GM13976 (cell line): ENCODE results near the gene LIMA1.
"Not testable (repeated sequence)": the region's sequence is repeated elsewhere in the genome, so short reads cannot be mapped to it uniquely, and the experiment has no call there.

Source experiments
- DNase-seq: peaks from one replicate; pipeline ENCODE4 v3.0.0; 2012; ENCODE audit warnings: low spot score
- in situ Hi-C: fragments of 300-500 bp; cut with MboI; formaldehyde crosslinking; loops from one replicate; pipeline ENCODE4 v1.12.0; 2022; ENCODE audit warnings: low sequenced_read_pairs, mixed read lengths, inconsistent platforms; ENCODE audit not compliant: unreplicated experiment
- TF ChIP-seq, protein P1 (sequence below): IDR thresholded peaks from 2 replicates; pipeline ENCODE4 v1.5.1; 2012; ENCODE audit warnings: borderline replicate concordance, mild to moderate bottlenecking; ENCODE audit not compliant: insufficient read depth; ENCODE audit errors: extremely low read depth, missing control alignments, control extremely low read depth

LIMA1 gene

DNA sequence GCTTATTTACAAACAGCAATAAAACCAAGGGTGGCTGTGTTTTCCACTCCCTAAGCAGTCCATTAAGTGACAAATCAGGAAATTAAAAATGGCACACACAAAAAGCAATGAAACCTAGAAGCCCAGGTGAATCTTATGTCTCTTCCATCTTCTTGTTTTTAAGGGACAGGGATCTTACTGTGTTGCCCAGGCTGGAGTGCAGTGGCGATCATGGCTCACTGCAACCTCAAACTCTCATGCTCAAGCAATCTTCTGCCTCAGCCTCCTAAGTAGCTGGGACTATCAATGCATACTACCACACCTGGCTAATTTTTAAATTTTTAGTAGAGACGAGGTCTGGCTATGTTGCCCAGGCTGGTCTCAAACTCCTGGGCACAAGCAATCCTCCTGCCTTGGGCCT is 63.8 kb downstream of the LIMA1 start:
- in situ Hi-C loops, result no loop called here
- TF ChIP-seq, protein P1, sequence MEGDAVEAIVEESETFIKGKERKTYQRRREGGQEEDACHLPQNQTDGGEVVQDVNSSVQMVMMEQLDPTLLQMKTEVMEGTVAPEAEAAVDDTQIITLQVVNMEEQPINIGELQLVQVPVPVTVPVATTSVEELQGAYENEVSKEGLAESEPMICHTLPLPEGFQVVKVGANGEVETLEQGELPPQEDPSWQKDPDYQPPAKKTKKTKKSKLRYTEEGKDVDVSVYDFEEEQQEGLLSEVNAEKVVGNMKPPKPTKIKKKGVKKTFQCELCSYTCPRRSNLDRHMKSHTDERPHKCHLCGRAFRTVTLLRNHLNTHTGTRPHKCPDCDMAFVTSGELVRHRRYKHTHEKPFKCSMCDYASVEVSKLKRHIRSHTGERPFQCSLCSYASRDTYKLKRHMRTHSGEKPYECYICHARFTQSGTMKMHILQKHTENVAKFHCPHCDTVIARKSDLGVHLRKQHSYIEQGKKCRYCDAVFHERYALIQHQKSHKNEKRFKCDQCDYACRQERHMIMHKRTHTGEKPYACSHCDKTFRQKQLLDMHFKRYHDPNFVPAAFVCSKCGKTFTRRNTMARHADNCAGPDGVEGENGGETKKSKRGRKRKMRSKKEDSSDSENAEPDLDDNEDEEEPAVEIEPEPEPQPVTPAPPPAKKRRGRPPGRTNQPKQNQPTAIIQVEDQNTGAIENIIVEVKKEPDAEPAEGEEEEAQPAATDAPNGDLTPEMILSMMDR, result no peak
- no peak for DNase-seq

DNA sequence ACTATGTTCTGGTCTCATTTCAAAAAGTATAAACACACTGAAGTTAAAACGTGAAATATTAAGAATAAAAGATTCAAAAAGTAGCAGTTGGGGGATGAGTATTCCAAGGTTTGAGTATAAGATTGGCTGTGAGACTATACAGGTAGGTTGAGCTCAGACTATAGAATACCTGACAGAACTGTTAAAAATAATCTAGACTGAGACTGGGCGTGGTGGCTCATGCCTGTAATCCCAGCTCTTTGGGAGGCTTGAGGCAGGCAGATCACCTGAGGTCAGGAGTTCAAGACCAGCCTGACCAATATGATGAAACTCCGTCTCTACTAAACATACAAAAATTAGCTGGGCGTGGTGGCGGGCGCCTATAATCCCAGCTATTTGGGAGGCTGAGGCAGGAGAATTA is 64.3 kb downstream of the LIMA1 start:
- in situ Hi-C loops, DNase-seq: not testable (repeated sequence)

DNA sequence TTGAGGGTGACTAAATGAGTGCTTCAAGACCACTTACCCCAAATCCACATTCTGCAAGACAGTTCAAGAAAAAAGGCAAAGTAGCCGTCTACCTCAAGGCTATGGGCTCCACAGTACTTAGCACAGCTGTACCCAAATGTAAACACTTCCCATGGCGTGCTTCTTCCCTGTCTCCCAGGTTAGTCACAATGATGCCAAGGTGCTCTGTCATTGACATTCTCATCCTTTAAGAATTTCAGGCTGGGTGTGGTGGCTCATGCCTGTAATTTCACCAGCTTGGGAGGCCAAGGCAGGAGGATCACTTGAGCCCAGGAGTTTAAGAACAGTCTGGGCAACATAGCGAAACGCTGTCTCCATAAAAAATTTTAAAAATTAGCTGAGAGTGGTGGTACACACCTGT is 64.9 kb downstream of the LIMA1 start:
- in situ Hi-C loops, result no loop called here
- TF ChIP-seq, protein P1, result no peak
- no peak for DNase-seq

DNA sequence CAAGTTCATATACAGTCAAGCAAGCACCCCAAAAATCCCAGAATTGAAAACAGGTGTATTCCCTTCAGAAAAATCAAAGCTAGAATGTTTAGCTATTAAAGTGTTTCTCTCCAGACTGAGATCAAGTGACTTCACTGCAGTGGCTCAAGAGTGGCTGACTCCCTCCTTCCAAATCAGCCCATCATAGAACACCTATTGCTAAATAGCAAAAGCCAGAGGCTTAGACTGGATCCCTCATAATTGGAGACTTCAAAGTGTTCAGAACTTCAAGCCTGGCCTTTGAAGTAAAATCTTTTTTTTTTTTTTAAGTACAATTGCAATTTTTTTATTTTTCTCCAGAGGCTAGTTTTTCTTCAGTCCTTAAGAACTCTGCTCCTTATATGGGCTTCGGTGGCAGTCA is 66.1 kb downstream of the LIMA1 start:
- TF ChIP-seq, protein P1, result no peak
- in situ Hi-C loops, result no loop called here
- no peak for DNase-seq

DNA sequence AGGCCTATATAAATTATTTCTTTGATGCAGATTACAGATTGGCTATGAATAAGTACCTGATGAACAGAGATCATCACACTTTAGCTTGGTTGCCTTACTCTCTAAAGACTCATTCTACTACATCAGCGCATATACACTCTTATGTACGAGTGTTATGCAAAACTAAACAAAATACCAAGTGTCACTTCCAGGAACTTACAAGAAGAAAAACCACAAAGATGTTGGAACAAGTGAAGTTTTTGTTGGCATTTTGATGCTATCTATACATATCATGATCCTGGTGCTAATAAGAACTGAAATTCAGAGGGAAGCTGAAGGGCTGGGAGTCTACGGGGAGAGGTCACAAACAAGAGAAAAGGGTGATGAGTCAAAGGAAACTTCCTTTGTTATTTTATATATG is 68.3 kb downstream of the LIMA1 start:
- in situ Hi-C loops, result no loop called here
- TF ChIP-seq, protein P1, result no peak
- no peak for DNase-seq

DNA sequence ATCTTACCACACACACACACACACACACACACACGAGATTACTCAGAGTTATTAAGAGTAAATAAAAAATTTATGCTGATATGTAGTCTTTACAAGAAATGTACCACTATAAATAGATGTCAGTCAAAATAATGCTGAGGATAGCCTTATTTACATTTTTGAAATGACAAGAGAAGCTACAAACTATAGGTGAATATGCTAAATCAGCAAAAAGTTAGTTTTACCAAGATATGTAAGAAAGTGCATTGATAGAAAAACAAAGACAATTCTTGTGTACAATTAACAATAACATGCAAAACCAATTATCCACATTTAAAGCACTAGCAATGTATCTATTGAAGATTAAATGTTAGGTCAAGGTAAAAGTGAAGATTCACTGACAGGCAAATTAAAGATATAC is 69.3 kb downstream of the LIMA1 start:
- DNase-seq, result no peak
- in situ Hi-C loops, result no loop called here
- TF ChIP-seq, protein P1, result no peak

DNA sequence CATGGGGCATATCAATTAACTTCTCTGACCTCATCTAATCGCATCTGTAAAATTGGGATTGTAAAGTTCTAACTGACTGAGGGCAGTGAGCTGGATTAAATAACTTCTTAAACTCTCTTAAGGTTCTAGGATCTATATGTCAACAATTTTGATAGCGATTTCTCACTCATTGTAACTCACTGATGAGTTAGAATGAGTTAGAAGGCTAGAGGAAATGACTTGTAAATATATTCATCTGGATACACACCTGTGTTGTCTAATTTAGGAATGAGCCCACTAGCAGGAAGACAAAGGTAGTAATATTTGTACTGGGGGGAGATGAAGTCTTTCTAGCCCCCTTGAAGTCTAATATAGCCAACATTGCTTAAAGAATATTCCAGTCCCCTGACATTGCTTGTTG is 69.9 kb downstream of the LIMA1 start:
- TF ChIP-seq, protein P1, result no peak
- no peak for DNase-seq
- in situ Hi-C loops, result no loop called here
